HepG2 (cell line): ENCODE data around the gene JAK1. TPM values are rescaled to one million over a fixed set of nuclear protein-coding genes. Genes with fewer than 3 reads are reported as not detected.

Experiments
- ATAC-seq: fragments of 200-7000 bp; cut with Tn5 transposase; 3 replicates; pipeline ENCODE4 v1.9.1; 2020; ENCODE audit warnings: mild to moderate bottlenecking, moderate library complexity
- BruUV-seq: library from RNA; stranded (reverse); fragments of 400-500 nt; replicated peaks from 2 replicates; lab custom pipeline; 2021; lab: Mats Ljungman, UMichigan
- CTCF ChIA-PET: fragments of 300-600 bp; formaldehyde crosslinking; extraction: SDS; loops from one replicate; lab custom pipeline; 2021; ENCODE audit warnings: low total read pairs, inconsistent platforms, low intra/inter-chr PET ratio; lab: Yijun Ruan, JAX
- POLR2A ChIA-PET: fragments of 350-600 bp; sonication (Branson Sonifier 250); formaldehyde crosslinking; loops from one replicate; lab custom pipeline; 2020; ENCODE audit warnings: antibody characterized with exemption, inconsistent platforms; lab: Yijun Ruan, JAX
- DNase-seq: peaks from one replicate; pipeline ENCODE4 v3.0.0-alpha.2; 2015; ENCODE audit warnings: low spot score
- FAIRE-seq: peaks from 3 replicates; lab custom pipeline; 2011; peaks lifted over from hg19 to GRCh38; lab: Jason Lieb, UNC
- H2AFZ ChIP-seq: one replicate; pipeline ENCODE4 v1.6.1; 2011; ENCODE audit warnings: low read length, inconsistent platforms
- H3K27ac ChIP-seq: fragments of 300-600 bp; 3 replicates; pipeline ENCODE4 v1.8.0; 2011; ENCODE audit warnings: mixed run types, mild to moderate bottlenecking, mixed read lengths, low read length, inconsistent platforms; ENCODE audit not compliant: insufficient read depth; ENCODE audit errors: extremely low read length
- H3K27me3 ChIP-seq, 2 experiments: fragments of 200-600 bp in 1 of 2; 2 replicates in 1 of 2; 3 replicates in 1 of 2; pipeline versions ENCODE4 v1.6.0 to v1.8.0; 2011; ENCODE audit warnings: low read length in 2 of 2, mild to moderate bottlenecking in 2 of 2, moderate library complexity in 2 of 2, inconsistent platforms in 1 of 2; ENCODE audit not compliant: insufficient read depth in 2 of 2, control insufficient read depth in 1 of 2
- H3K36me3 ChIP-seq, 2 experiments: fragments of 200-600 bp in 1 of 2; replicated peaks in 1 of 2; 2 replicates in 1 of 2; 3 replicates in 1 of 2; pipeline versions ENCODE4 v1.5.1 to v1.8.0; 2011; ENCODE audit warnings: low read length in 2 of 2, inconsistent platforms in 1 of 2; ENCODE audit not compliant: insufficient read depth in 2 of 2, control insufficient read depth in 1 of 2
- H3K4me1 ChIP-seq: 2 replicates; pipeline ENCODE4 v1.5.1; 2012; ENCODE audit warnings: low read length, inconsistent platforms; ENCODE audit not compliant: insufficient read depth
- H3K4me2 ChIP-seq: 2 replicates; pipeline ENCODE4 v1.6.0; 2011; ENCODE audit warnings: low read depth, low read length, inconsistent platforms
- H3K4me3 ChIP-seq, 3 experiments: fragments of 200-600 bp in 1 of 3; sonication (generic), shearing (Covaris generic) in 1 of 3; replicated peaks in 1 of 3; 2 replicates each; pipeline ENCODE4 v1.5.1; 2011 to 2016; ENCODE audit warnings: low read length in 3 of 3, inconsistent platforms in 2 of 3, low read depth in 2 of 3, mild to moderate bottlenecking in 2 of 3, control low read depth in 1 of 3, mixed read lengths in 1 of 3; ENCODE audit not compliant: insufficient read depth in 1 of 3
- H3K79me2 ChIP-seq: one replicate; pipeline ENCODE4 v1.6.1; 2011; ENCODE audit warnings: low read length, inconsistent platforms; ENCODE audit not compliant: insufficient read depth
- H3K9ac ChIP-seq: 2 replicates; pipeline ENCODE4 v1.6.0; 2011; ENCODE audit warnings: mild to moderate bottlenecking, low read depth, low read length, inconsistent platforms; ENCODE audit not compliant: insufficient read depth
- H3K9me3 ChIP-seq: 2 replicates; pipeline ENCODE4 v1.5.1; 2012; ENCODE audit warnings: mild to moderate bottlenecking, low read length
- H4K20me1 ChIP-seq: 2 replicates; pipeline ENCODE4 v1.6.0; 2011; ENCODE audit warnings: inconsistent platforms, mild to moderate bottlenecking, low read length, moderate library complexity; ENCODE audit not compliant: insufficient read depth
- BCL6 ChIP-seq: IDR thresholded peaks from 2 replicates; pipeline ENCODE4 v1.6.1; 2016; ENCODE audit warnings: missing genetic modification reagents, missing compliant biosample characterization
- CCDC6 ChIP-seq: sonication (generic); formaldehyde crosslinking; IDR thresholded peaks from 2 replicates; pipeline ENCODE4 v1.8.1; 2022; ENCODE audit warnings: mild to moderate bottlenecking, missing genetic modification reagents, moderate library complexity
- ETV5 ChIP-seq: IDR thresholded peaks from 2 replicates; pipeline ENCODE4 v1.6.1; 2018; ENCODE audit warnings: missing biosample characterization, missing genetic modification reagents, inconsistent platforms, borderline replicate concordance
- PPARG ChIP-seq: conservative IDR thresholded peaks from 2 replicates; pipeline ENCODE4 v1.6.1; 2016; ENCODE audit warnings: missing biosample characterization, missing genetic modification reagents
- TRAFD1 ChIP-seq: sonication (generic); formaldehyde crosslinking; IDR thresholded peaks from 2 replicates; pipeline ENCODE4 v1.5.1; 2020; ENCODE audit warnings: missing genetic modification reagents, mild to moderate bottlenecking, borderline replicate concordance
- ZNF280D ChIP-seq: sonication (generic); formaldehyde crosslinking; IDR thresholded peaks from 2 replicates; pipeline ENCODE4 v1.5.1; 2020; ENCODE audit warnings: mild to moderate bottlenecking, missing genetic modification reagents
- ZNF879 ChIP-seq: sonication (generic); formaldehyde crosslinking; IDR thresholded peaks from 2 replicates; pipeline ENCODE4 v1.8.1; 2023; ENCODE audit warnings: missing genetic modification reagents
- ZUFSP ChIP-seq: sonication (generic); formaldehyde crosslinking; IDR thresholded peaks from 2 replicates; pipeline ENCODE4 v1.9.0; 2021; ENCODE audit warnings: missing genetic modification reagents, mild to moderate bottlenecking, borderline replicate concordance
- WGBS: methylation state at CpG from one replicate; pipeline ENCODE4 v1.1.6; 2017; ENCODE audit warnings: low lambda C conversion rate; 5-methylcytosine and 5-hydroxymethylcytosine counted together
- in situ Hi-C: cut with HindIII; loops from 2 replicates; pipeline ENCODE4 v1.10.0; 2017; ENCODE audit warnings: low pct_unique_long_range_greater_than_20kb; ENCODE audit not compliant: extremely low pct_ligation_motif_present
- intact Hi-C: fragments of 100-400 bp; cut with micrococcal nuclease; formaldehyde crosslinking; loops from one replicate; pipeline ENCODE4 v1.10.0; 2022; ENCODE audit not compliant: unreplicated experiment
- polyA plus RNA-seq, 8 experiments: library from polyadenylated mRNA; depleted of rRNA in 3 of 8; stranded (reverse) in 7 of 8; unstranded in 1 of 8; fragments of >200 nt; fragmentation: Illumina TruSeq in 4 of 8; extraction: Trizol in 4 of 8; gene quantifications; 2 replicates each; pipeline versions ENCODE4 v1.2.1 to v1.2.3, GENCODE V29; 2011 to 2016; ENCODE audit warnings: low read depth in 4 of 8, missing spikeins in 1 of 8, mixed read lengths in 1 of 8; ENCODE audit not compliant: insufficient read depth in 1 of 8
- total RNA-seq, 5 experiments: library from RNA; depleted of rRNA; stranded (reverse); fragments of >200 nt; fragmentation: Illumina TruSeq; extraction: Trizol; gene quantifications; 2 replicates each; pipeline ENCODE4 v1.2.3, GENCODE V29; 2016; ENCODE audit warnings: low read depth in 1 of 5

JAK1 gene
- total and polyA plus RNA-seq, 2 of the 13 experiments (the other 11 are each of a cell fraction or from before 2014, with no cell fraction given): 23.9 to 42.4 TPM

- no peak overlapping the region for H3K4me2 ChIP-seq
- TF ChIP-seq ZUFSP (CRISPR knock-in tag) (no peak), CCDC6 (CRISPR knock-in tag) (no peak), ZNF879 (CRISPR knock-in tag) (no peak)
Measured at GRCh38 chr1:64929221-64929620, 37.1 kb downstream of the JAK1 start.

GRCh38 chr1:64928325-64928724 lies 38.0 kb downstream of the JAK1 start:
- POLR2A ChIA-PET: no interaction called here
- ATAC-seq: no peak
- WGBS: 88% methylated on average over 2 of the region's 2 CpGs

More at GRCh38 chr1:64929221-64929620, 37.1 kb downstream of the JAK1 start:
- Histone ChIP-seq H3K9me3 (no peaks in the 10 kb centered on the region), H4K20me1 (no peaks in the 10 kb centered on the region), H3K9ac (no peak overlapping the region), H3K27me3 (no peaks in the 10 kb centered on the region), H3K27ac (no peak overlapping the region), H3K4me3 (no peak overlapping the region), H3K4me1 (peaks cover 39% of the 10 kb centered on the region), H3K36me3 (no peaks in the 10 kb centered on the region), H2AFZ (no peak overlapping the region), H3K79me2 (peaks cover 64% of the 10 kb centered on the region)
- in situ Hi-C loops (no loop called here), intact Hi-C loops (no loop called here)
- DNase-seq (no peak), FAIRE-seq (no peak), ATAC-seq (no peak)
- no TSS peak for BruUV-seq
- ChIA-PET POLR2A (no interaction called here), CTCF (no interaction called here)

More at GRCh38 chr1:64928325-64928724, 38.0 kb downstream of the JAK1 start:
- intact Hi-C loops: no loop called here
- FAIRE-seq: no peak
- H3K4me3 ChIP-seq: no peak overlapping the region
- CTCF ChIA-PET: no interaction called here
- TF ChIP-seq ZNF280D (no peak), BCL6 (no peak), ETV5 (CRISPR knock-in tag) (no peak), PPARG (no peak), TRAFD1 (CRISPR knock-in tag) (no peak)
- TF ChIP-seq, all 625 proteins: peak for 0
- H3K9me3 ChIP-seq: no peaks in the 10 kb centered on the region
- peaks cover 34% of the 10 kb centered on the region for H3K4me1 ChIP-seq
- no peak overlapping the region for H3K9ac ChIP-seq
- H4K20me1 ChIP-seq: no peaks in the 10 kb centered on the region
- peaks cover 62% of the 10 kb centered on the region for H3K79me2 ChIP-seq
- H3K36me3 ChIP-seq: no peaks in the 10 kb centered on the region
- no peak overlapping the region for H3K27ac ChIP-seq
- BruUV-seq: no TSS peak
- H2AFZ ChIP-seq: no peak overlapping the region
- no peaks in the 10 kb centered on the region for H3K27me3 ChIP-seq
- DNase-seq: no peak
- no peak overlapping the region for H3K4me2 ChIP-seq
- in situ Hi-C loops: no loop called here
